Bronchial smooth muscle cell (primary cell): ENCODE results near the gene BCL2L15. TPM values are rescaled to one million over a fixed set of nuclear protein-coding genes. Genes with fewer than 3 reads are reported as not detected.

Source experiments
- total RNA-seq: library from RNA; depleted of rRNA; stranded (reverse); fragments of >200 nt; gene quantifications from 2 replicates; pipeline ENCODE4 v1.2.1, GENCODE V29; 2014

Gene BCL2L15
- under 0.01 TPM in 2 replicates for total RNA-seq

DNA sequence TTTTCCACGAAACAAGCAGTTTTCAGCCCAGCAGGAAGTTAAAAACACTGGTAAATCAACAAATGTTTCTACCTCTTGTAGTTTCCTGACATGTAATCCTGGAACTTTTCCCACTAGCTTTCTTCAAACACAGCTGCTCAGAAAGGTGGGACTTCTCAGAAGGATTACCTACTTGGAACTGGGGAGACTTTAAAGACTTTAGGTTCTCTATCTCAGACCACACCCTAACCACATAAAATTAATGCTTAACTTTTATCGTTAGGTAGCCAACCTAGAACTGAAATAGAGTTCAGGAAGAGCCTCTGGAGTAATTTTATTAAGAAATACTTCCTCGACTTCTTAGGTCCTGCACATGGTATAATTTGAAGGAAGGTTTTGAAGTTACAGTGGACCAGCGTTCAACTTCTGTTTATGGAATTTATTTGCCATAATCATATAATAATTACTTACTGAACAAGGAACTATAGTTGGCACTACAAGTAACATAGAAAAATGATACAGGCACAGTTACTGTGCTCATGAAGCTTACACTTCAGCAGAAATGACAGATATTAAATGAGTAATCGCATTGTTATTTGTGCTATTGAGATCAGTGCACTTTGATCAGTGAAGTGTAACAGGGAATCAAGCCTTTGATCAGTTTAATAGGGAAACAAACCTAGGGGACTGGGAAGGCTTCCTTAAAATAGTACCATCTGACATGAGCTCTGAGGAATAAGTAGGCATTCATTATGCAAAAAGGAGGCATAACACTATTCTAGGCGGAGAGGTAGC, at the start of gene BCL2L15:
TSS of gene BCL2L15 (minus strand) at position 180 of the 774 bp plus-strand sequence. CDS start 206 bp downstream, outside the sequence.

DNA sequence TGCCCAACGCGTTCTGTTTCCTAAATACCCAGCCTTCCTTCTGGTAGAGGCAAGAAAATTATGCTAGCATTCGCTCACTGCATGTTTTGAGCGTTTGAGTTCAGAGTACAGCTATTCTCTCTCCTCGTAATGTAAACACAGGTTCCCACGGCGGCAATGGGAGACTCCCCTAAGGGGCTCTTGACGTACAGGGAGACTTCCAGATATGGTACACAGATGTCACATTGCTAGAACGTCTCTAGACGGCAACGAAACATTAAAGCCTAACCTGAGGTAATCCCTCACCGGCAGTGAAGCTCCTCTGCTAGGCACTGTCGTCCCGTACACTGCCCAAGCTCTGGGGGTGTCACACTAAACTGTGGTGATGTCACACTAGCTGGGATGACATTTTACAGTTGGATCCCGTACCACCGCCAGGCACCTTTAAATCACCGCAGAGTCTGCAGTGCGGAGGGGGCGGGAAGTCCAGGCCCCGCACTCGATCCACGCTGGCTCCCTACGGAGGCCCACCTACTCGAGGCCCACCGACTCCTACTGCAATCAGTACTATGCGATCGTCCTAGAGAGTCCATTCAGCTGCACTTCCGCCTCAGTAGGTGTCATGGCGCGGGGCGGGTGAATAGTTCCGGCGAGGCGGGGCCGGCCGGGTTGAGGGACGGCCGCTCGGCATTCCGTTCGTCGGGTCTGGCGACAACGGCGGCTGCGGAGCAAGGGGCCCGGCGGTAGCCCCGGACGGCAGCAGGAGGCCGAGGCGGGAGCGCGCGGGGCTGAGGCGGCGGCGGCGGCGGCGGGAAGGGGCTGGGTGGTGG, 41.8 kb upstream of the BCL2L15 start, which contains the start of gene HIPK1:
TSS of gene HIPK1 (plus strand) at position 384 of the 809 bp plus-strand sequence.

DNA sequence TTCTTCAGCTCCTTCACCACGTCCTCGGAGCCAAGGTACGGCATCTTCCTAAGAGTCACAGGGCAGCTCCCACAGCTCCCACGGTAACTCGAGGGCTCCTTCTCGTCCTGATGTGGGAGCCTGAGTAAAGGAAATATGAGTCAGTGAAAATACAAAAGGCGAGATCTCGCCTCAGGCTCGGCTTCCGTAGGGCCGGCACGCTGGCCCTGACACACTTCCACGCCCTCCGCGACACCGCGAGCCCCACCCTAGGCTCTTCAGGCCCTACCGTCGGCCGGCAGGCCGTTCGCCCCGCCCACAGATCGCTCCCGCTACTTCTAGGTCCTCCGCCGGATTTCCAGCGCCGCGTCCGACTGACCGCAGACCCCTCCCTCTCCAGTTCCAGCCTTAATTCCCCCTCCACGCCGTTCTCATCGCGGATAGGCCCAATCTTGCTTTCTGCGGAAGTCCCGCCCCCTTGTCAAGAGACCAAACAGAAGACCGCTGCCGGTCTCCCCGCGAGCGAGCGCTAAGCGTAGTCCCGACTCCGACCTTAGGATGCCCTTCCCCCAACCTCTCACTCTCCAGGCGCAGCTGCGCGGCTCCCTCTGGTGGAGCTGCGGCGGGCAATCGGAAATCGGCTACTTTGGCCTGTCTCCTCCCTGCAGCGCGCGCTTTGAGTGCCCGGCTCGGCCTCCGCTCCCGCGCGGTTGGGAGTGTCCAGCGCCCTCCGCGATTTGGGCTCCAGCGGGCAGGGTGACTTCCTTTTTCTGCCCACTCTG, 17.5 kb upstream of the BCL2L15 start, which contains the start of the genes AP4B1 and DCLRE1B:
TSS of gene AP4B1 (minus strand) at position 126 of the 761 bp plus-strand sequence. CDS start at position 44, 82 bp downstream.
TSS of gene DCLRE1B (plus strand) at position 653 of the 761 bp plus-strand sequence. CDS start 261 bp downstream, outside the sequence.

DNA sequence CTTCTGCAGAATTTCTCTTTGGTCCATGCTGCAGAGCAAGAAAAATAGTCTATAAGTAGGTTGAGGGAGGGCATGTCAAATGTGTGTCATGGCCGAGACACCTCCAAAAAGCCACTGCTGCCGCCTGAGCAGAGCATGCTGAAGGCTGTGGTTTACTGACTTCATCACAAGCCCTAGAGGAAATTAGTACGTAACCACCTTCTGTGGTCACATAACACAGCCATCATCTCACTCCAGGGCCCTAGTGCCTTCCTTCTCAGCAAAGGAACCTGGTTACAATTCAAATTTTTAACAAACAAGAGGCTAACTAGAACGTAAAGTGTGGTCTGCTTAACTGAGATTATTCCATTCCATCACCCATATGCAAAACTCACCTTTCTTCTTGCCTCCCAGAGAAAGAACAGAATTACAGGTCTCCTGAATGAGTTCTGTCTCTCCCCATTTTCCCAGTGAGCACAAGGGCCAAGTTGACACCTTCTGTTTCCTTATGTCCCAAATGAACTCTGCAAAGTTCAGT, 15.7 kb downstream of the BCL2L15 start, which contains the start of gene PTPN22:
TSS of gene PTPN22 (minus strand) at position 116 of the 517 bp plus-strand sequence.

Other genes with a start within 250 kb of the BCL2L15 start
- gene PHTF1, start 128.1 kb downstream of the BCL2L15 start, total RNA-seq: 17.2 and 22.9 TPM in 2 replicates
- 6.6 and 13.2 TPM in 2 replicates for gene RSBN1, start 75.1 kb downstream of the BCL2L15 start, total RNA-seq
- 0.77 and 0.95 TPM in 2 replicates for gene PTPN22, start 15.9 kb downstream of the BCL2L15 start, total RNA-seq
- 13.9 and 14.2 TPM in 2 replicates for gene AP4B1, start 17.2 kb upstream of the BCL2L15 start, total RNA-seq
- gene DCLRE1B, start 17.7 kb upstream of the BCL2L15 start, total RNA-seq: 0.69 and 0.79 TPM in 2 replicates
- gene HIPK1, start 41.7 kb upstream of the BCL2L15 start, total RNA-seq: 12.2 and 14.0 TPM in 2 replicates
- gene OLFML3, start 91.9 kb upstream of the BCL2L15 start, total RNA-seq: 140 and 177 TPM in 2 replicates